ENCODE results near the gene YRDC. TPM values are rescaled to one million over a fixed set of nuclear protein-coding genes. Genes with fewer than 3 reads are reported as not detected.

Gene YRDC
- total and polyA plus RNA-seq, 9 of the 15 experiments (the other 6 are each of a cell fraction or from before 2014, with no cell fraction given), result 11.1 to 58.5 (median 49.8) TPM

DNA sequence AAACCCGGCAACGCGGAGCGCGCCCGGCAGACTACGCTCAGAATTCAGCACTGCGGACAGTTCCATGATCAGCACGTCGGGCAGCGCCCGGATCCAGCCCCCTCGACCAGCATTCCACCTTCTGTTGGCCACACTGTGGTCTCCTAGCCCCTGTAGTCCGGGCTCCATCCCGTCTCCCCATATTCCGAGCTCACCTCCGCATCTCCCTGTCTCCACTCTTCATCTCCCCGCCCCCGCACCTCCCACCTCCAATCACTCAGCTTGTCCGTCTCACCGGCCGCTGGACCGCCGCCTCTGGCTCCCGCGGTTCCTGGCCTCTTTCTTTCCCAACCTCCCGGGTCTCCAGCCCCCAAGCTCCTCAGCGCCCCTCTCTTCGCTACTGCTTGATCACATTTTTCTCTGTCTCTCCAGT is 43.6 kb downstream of the YRDC start (continued):
- TF ChIP-seq IRF2 (CRISPR knock-in tag; IDR thresholded peaks at IDR 0.05), result peak; percentile 98
- TF ChIP-seq SMAD3 (CRISPR knock-in tag; conservative IDR thresholded peaks at IDR 0.05), result peak; percentile 70; the same call in 1 of the 2 replicates
- TF ChIP-seq BCL6 (CRISPR knock-in tag; IDR thresholded peaks at IDR 0.05), result 0 out of 2 replicates have a peak, but pooled peaks have one; percentile 10
- peak; percentile 84 for TF ChIP-seq GATA2 (CRISPR knock-in tag; IDR thresholded peaks at IDR 0.05)
- TF ChIP-seq ZNF146 (CRISPR knock-in tag; IDR thresholded peaks at IDR 0.05; ENCODE audit: unreplicated experiment), result peak; percentile 87
- TF ChIP-seq, protein P1, sequence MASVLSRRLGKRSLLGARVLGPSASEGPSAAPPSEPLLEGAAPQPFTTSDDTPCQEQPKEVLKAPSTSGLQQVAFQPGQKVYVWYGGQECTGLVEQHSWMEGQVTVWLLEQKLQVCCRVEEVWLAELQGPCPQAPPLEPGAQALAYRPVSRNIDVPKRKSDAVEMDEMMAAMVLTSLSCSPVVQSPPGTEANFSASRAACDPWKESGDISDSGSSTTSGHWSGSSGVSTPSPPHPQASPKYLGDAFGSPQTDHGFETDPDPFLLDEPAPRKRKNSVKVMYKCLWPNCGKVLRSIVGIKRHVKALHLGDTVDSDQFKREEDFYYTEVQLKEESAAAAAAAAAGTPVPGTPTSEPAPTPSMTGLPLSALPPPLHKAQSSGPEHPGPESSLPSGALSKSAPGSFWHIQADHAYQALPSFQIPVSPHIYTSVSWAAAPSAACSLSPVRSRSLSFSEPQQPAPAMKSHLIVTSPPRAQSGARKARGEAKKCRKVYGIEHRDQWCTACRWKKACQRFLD (CRISPR knock-in tag; IDR thresholded peaks at IDR 0.05), result peak; percentile 96; the same call in 1 of the 2 replicates
- no peak for TF ChIP-seq PML (IDR thresholded peaks at IDR 0.05; ENCODE audit: low read length)
- peak in 1 of 2 experiments; percentile 94; a peak in 2 of 4 replicates for TF ChIP-seq FOXA3 (CRISPR knock-in tag; conservative IDR thresholded peaks at IDR 0.05 in 1 of 2, IDR thresholded peaks at IDR 0.05 in 1 of 2)
- peak; percentile 100 for TF ChIP-seq EHMT2 (IDR thresholded peaks at IDR 0.05)
- peak; percentile 26; the same call in 1 of the 2 replicates for TF ChIP-seq RFX5 (IDR thresholded peaks at IDR 0.05; ENCODE audit: low read depth, low read length)
- TF ChIP-seq ZNF785 (CRISPR knock-in tag; IDR thresholded peaks at IDR 0.05), result no peak
- TF ChIP-seq LCOR (CRISPR knock-in tag; IDR thresholded peaks at IDR 0.05), result peak; percentile 96
- TF ChIP-seq, protein P2, sequence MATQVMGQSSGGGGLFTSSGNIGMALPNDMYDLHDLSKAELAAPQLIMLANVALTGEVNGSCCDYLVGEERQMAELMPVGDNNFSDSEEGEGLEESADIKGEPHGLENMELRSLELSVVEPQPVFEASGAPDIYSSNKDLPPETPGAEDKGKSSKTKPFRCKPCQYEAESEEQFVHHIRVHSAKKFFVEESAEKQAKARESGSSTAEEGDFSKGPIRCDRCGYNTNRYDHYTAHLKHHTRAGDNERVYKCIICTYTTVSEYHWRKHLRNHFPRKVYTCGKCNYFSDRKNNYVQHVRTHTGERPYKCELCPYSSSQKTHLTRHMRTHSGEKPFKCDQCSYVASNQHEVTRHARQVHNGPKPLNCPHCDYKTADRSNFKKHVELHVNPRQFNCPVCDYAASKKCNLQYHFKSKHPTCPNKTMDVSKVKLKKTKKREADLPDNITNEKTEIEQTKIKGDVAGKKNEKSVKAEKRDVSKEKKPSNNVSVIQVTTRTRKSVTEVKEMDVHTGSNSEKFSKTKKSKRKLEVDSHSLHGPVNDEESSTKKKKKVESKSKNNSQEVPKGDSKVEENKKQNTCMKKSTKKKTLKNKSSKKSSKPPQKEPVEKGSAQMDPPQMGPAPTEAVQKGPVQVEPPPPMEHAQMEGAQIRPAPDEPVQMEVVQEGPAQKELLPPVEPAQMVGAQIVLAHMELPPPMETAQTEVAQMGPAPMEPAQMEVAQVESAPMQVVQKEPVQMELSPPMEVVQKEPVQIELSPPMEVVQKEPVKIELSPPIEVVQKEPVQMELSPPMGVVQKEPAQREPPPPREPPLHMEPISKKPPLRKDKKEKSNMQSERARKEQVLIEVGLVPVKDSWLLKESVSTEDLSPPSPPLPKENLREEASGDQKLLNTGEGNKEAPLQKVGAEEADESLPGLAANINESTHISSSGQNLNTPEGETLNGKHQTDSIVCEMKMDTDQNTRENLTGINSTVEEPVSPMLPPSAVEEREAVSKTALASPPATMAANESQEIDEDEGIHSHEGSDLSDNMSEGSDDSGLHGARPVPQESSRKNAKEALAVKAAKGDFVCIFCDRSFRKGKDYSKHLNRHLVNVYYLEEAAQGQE (IDR thresholded peaks at IDR 0.05; ENCODE audit: borderline replicate concordance), result peak; percentile 100
- TF ChIP-seq, protein P2 (CRISPR knock-in tag; IDR thresholded peaks at IDR 0.05; ENCODE audit: low read depth), result peak; percentile 99
- no peak for TF ChIP-seq ZNF717 (CRISPR knock-in tag; IDR thresholded peaks at IDR 0.05)
- peak; percentile 94 for TF ChIP-seq ZNF217 (CRISPR knock-in tag; IDR thresholded peaks at IDR 0.05)
- no peak for TF ChIP-seq NR4A1 (CRISPR knock-in tag; IDR thresholded peaks at IDR 0.05)
- TF ChIP-seq NR4A1 (tag; IDR thresholded peaks at IDR 0.05), result peak; percentile 40; the same call in 1 of the 2 replicates
- TF ChIP-seq, protein P3, sequence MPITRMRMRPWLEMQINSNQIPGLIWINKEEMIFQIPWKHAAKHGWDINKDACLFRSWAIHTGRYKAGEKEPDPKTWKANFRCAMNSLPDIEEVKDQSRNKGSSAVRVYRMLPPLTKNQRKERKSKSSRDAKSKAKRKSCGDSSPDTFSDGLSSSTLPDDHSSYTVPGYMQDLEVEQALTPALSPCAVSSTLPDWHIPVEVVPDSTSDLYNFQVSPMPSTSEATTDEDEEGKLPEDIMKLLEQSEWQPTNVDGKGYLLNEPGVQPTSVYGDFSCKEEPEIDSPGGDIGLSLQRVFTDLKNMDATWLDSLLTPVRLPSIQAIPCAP (CRISPR knock-in tag; IDR thresholded peaks at IDR 0.05; ENCODE audit: borderline replicate concordance), result peak; percentile 99
- TF ChIP-seq ZNF282 (CRISPR knock-in tag; IDR thresholded peaks at IDR 0.05), result peak; percentile 99
